ENCODE measurements around the gene CHAMP1.

- TF ChIP-seq CTCF (conservative IDR thresholded peaks at IDR 0.05; ENCODE audit: low read depth, low read length) (no peak), USF2 (IDR thresholded peaks at IDR 0.05; ENCODE audit: low read depth, low read length) (no peak), RFX5 (IDR thresholded peaks at IDR 0.05; ENCODE audit: low read depth, low read length) (no peak), RAD21 (IDR thresholded peaks at IDR 0.05; ENCODE audit: low read length) (no peak), MAZ (IDR thresholded peaks at IDR 0.05; ENCODE audit: borderline replicate concordance, low read depth, low read length) (no peak), MXI1 (IDR thresholded peaks at IDR 0.05; ENCODE audit: borderline replicate concordance, low read depth, low read length) (no peak), POLR2A (IDR thresholded peaks at IDR 0.05; ENCODE audit: low read depth, low read length) (no peak), CHD1 (IDR thresholded peaks at IDR 0.05; ENCODE audit: low read depth, low read length) (no peak), ELK1 (IDR thresholded peaks at IDR 0.05; ENCODE audit: borderline replicate concordance, low read depth, low read length) (no peak)
Measured at GRCh38 chr13:114311387-114311786, 2.9 kb upstream of the CHAMP1 start.

All from IMR-90 (cell line).